WTC11 (cell line): ENCODE data around the gene PDZK1IP1. TPM values are rescaled to one million over a fixed set of nuclear protein-coding genes. Genes with fewer than 3 reads are reported as not detected.

Experiments
- ATAC-seq: fragments of 200-7000 bp; cut with Tn5 transposase; 2 replicates; pipeline ENCODE4 v1.10.0; 2021; ENCODE audit warnings: mild to moderate bottlenecking, moderate library complexity
- CTCF ChIA-PET: fragments of 300-600 bp; sonication (Branson Sonifier 250); formaldehyde crosslinking; loops from one replicate; lab custom pipeline; 2021; ENCODE audit warnings: antibody characterized with exemption; lab: Charles Lee
- POLR2A ChIA-PET: fragments of 350-600 bp; sonication (Branson Sonifier 250); formaldehyde crosslinking; loops from one replicate; lab custom pipeline; 2021; ENCODE audit warnings: antibody characterized with exemption; lab: Charles Lee
- DNase-seq: peaks from one replicate; pipeline ENCODE4 v3.0.0; 2021; ENCODE audit warnings: low spot score
- H3K27ac Mint-ChIP-seq: 2 replicates; pipeline ENCODE4 v1.8.0; 2021; ENCODE audit warnings: mixed read lengths
- H3K27me3 Mint-ChIP-seq: 2 replicates; pipeline ENCODE4 v1.8.0; 2021; ENCODE audit warnings: low read depth, mild to moderate bottlenecking, moderate library complexity, mixed read lengths
- H3K36me3 Mint-ChIP-seq: 2 replicates; pipeline ENCODE4 v1.8.0; 2021; ENCODE audit warnings: mixed read lengths
- H3K4me1 Mint-ChIP-seq: 2 replicates; pipeline ENCODE4 v1.8.0; 2022; ENCODE audit warnings: mixed read lengths
- H3K4me3 Mint-ChIP-seq: 2 replicates; pipeline ENCODE4 v1.8.0; 2021; ENCODE audit warnings: mild to moderate bottlenecking, moderate library complexity, mixed read lengths
- H3K9me3 Mint-ChIP-seq: 2 replicates; pipeline ENCODE4 v1.8.0; 2021; ENCODE audit warnings: mixed read lengths
- CBFB ChIP-seq: sonication (generic); formaldehyde crosslinking; IDR thresholded peaks from 2 replicates; pipeline ENCODE4 v1.8.1; 2022; ENCODE audit warnings: mild to moderate bottlenecking, low read depth, missing genetic modification reagents
- CREM ChIP-seq: sonication (generic); formaldehyde crosslinking; IDR thresholded peaks from 2 replicates; pipeline ENCODE4 v1.8.1; 2022; ENCODE audit warnings: mild to moderate bottlenecking, missing genetic modification reagents, moderate library complexity
- ETV6 ChIP-seq: sonication (generic); formaldehyde crosslinking; IDR thresholded peaks from 2 replicates; pipeline ENCODE4 v1.8.1; 2022; ENCODE audit warnings: mild to moderate bottlenecking, missing genetic modification reagents
- FOXP1 ChIP-seq: sonication (generic); formaldehyde crosslinking; IDR thresholded peaks from 2 replicates; pipeline ENCODE4 v1.8.0; 2022; ENCODE audit warnings: missing genetic modification reagents, mild to moderate bottlenecking, moderate library complexity, borderline replicate concordance
- GTF2I ChIP-seq: fragments of 250-450 bp; sonication (Bioruptor Pico); conservative IDR thresholded peaks from 2 replicates; pipeline ENCODE4 v1.4.0; 2021; ENCODE audit warnings: mild to moderate bottlenecking
- KAT7 ChIP-seq: sonication (generic); formaldehyde crosslinking; IDR thresholded peaks from 2 replicates; pipeline ENCODE4 v1.8.1; 2023; ENCODE audit warnings: missing genetic modification reagents, mild to moderate bottlenecking, borderline replicate concordance
- NR1H2 ChIP-seq: sonication (generic); formaldehyde crosslinking; IDR thresholded peaks from 2 replicates; pipeline ENCODE4 v1.9.0; 2021; ENCODE audit warnings: mild to moderate bottlenecking, moderate library complexity, missing genetic modification reagents
- TEAD1 ChIP-seq: sonication (generic); formaldehyde crosslinking; IDR thresholded peaks from 2 replicates; pipeline ENCODE4 v1.8.0; 2022; ENCODE audit warnings: mild to moderate bottlenecking, missing genetic modification reagents
- ZNF219 ChIP-seq: sonication (generic); formaldehyde crosslinking; IDR thresholded peaks from 2 replicates; pipeline ENCODE4 v1.8.0; 2023; ENCODE audit warnings: missing genetic modification reagents, mild to moderate bottlenecking, borderline replicate concordance
- ZNF317 ChIP-seq: sonication (generic); formaldehyde crosslinking; IDR thresholded peaks from 2 replicates; pipeline ENCODE4 v1.8.1; 2023; ENCODE audit warnings: low read depth, mild to moderate bottlenecking, moderate library complexity, missing genetic modification reagents, borderline replicate concordance
- ZNF396 ChIP-seq: fragments of 250-450 bp; sonication (Bioruptor Pico); IDR thresholded peaks from 2 replicates; pipeline ENCODE4 v1.8.0; 2021; ENCODE audit warnings: mild to moderate bottlenecking, moderate library complexity, borderline replicate concordance
- ZNF671 ChIP-seq: fragments of 250-450 bp; sonication (Bioruptor Pico); IDR thresholded peaks from 2 replicates; pipeline ENCODE4 v1.8.0; 2021; ENCODE audit warnings: mild to moderate bottlenecking
- total RNA-seq: library from RNA; stranded (reverse); gene quantifications from 3 replicates; pipeline ENCODE4 v1.2.3, GENCODE V29; 2021
- TF ChIP-seq, protein P1 (sequence below): sonication (generic); formaldehyde crosslinking; IDR thresholded peaks from 2 replicates; pipeline ENCODE4 v1.8.1; 2022; ENCODE audit warnings: mild to moderate bottlenecking, moderate library complexity, missing genetic modification reagents
- TF ChIP-seq, protein P2 (sequence below): sonication (generic); formaldehyde crosslinking; IDR thresholded peaks from 2 replicates; pipeline ENCODE4 v1.8.0; 2022; ENCODE audit warnings: mild to moderate bottlenecking, missing genetic modification reagents
- TF ChIP-seq, protein P3 (sequence below): sonication (generic); formaldehyde crosslinking; IDR thresholded peaks from 2 replicates; pipeline ENCODE4 v1.8.0; 2022; ENCODE audit warnings: mild to moderate bottlenecking, missing genetic modification reagents
- TF ChIP-seq, protein P4 (sequence below): sonication (generic); formaldehyde crosslinking; IDR thresholded peaks from 2 replicates; pipeline ENCODE4 v1.8.0; 2022; ENCODE audit warnings: missing genetic modification reagents
- TF ChIP-seq, protein P5 (sequence below): sonication (generic); formaldehyde crosslinking; IDR thresholded peaks from 2 replicates; pipeline ENCODE4 v1.8.0; 2023; ENCODE audit warnings: missing genetic modification reagents, mild to moderate bottlenecking, borderline replicate concordance

PDZK1IP1 gene
- total RNA-seq, 1 experiment from 2014 or later = not detected

DNA sequence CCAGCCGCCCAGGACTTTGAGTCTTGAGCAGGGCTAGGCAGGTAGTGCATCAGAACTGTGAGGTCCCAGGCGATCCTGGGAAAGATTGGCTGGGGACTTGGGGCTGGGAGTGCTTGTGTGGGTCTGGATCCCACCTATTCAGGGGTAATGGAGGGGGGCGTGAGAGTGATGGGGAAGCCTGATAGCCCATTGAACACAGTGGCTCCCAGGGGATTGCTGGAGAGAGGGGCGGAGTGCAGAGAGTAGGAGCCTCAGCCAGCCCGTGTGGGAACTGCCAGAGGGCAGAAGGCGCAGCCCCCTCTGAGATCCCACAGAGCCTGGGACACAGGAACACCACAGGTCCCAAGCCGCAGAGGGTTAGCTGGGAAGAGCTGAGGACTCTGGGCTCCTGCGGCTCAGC, 19.3 kb upstream of the PDZK1IP1 start (continued):
- TF ChIP-seq GTF2I (CRISPR knock-in tag) = no peak
- TF ChIP-seq, all 79 proteins: peak for 0

DNA sequence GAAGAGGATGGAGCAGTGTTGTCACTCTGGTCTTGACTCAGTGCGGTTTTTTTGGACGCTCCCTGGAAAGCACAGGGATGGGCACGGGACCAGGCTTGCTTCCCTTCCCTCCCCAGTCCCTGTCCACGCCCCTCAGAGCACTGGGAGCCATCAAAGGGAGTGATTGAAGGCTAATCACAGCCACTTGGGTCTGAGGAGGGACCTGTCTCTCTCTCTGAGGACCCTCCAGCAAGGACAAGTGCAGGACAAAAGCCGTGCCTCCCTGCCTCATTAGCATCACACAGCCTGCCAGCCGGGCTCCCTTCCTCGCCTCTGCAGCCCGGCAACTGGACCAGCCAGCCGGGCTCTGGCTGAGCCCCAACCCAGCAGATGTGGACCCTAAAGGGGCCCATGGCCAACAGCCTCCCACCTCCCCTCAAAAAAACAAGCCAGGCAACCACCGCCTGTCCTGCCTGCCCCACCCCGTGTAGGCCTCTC, 18.6 kb upstream of the PDZK1IP1 start:
- no peak overlapping the region for H3K27ac Mint-ChIP-seq
- H3K27me3 Mint-ChIP-seq = peaks cover 70% of the 10 kb centered on the region
- H3K9me3 Mint-ChIP-seq = no peaks in the 10 kb centered on the region
- peak; percentile 88 for ATAC-seq
- H3K4me3 Mint-ChIP-seq = peak overlapping the region; percentile 52
- ChIA-PET CTCF (interaction anchor here (0.9 to 3.3 kb wide), 3 partner anchors 15 to 230 kb away, joined by 3 to 26 read pairs (median 11); partner anchors contain the start of gene FOXD2), POLR2A (no interaction called here)
- H3K36me3 Mint-ChIP-seq = no peaks in the 10 kb centered on the region
- TF ChIP-seq ETV6 = peak; percentile 89
- TF ChIP-seq, protein P1, sequence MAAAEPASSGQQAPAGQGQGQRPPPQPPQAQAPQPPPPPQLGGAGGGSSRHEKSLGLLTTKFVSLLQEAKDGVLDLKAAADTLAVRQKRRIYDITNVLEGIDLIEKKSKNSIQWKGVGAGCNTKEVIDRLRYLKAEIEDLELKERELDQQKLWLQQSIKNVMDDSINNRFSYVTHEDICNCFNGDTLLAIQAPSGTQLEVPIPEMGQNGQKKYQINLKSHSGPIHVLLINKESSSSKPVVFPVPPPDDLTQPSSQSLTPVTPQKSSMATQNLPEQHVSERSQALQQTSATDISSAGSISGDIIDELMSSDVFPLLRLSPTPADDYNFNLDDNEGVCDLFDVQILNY (CRISPR knock-in tag) = peak; percentile 57; the same call in 1 of the 2 replicates
- TF ChIP-seq KAT7 (CRISPR knock-in tag) = no peak
- TF ChIP-seq, protein P2, sequence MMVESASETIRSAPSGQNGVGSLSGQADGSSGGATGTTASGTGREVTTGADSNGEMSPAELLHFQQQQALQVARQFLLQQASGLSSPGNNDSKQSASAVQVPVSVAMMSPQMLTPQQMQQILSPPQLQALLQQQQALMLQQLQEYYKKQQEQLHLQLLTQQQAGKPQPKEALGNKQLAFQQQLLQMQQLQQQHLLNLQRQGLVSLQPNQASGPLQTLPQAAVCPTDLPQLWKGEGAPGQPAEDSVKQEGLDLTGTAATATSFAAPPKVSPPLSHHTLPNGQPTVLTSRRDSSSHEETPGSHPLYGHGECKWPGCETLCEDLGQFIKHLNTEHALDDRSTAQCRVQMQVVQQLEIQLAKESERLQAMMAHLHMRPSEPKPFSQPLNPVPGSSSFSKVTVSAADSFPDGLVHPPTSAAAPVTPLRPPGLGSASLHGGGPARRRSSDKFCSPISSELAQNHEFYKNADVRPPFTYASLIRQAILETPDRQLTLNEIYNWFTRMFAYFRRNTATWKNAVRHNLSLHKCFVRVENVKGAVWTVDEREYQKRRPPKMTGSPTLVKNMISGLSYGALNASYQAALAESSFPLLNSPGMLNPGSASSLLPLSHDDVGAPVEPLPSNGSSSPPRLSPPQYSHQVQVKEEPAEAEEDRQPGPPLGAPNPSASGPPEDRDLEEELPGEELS (CRISPR knock-in tag) = 0 out of 2 replicates have a peak, but pooled peaks have one; percentile 28
- no peak for TF ChIP-seq ZNF396 (CRISPR knock-in tag)
- TF ChIP-seq, protein P3, sequence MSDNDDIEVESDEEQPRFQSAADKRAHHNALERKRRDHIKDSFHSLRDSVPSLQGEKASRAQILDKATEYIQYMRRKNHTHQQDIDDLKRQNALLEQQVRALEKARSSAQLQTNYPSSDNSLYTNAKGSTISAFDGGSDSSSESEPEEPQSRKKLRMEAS (CRISPR knock-in tag) = 0 out of 2 replicates have a peak, but pooled peaks have one; percentile 21
- peak; percentile 45; the same call in 1 of the 2 replicates for TF ChIP-seq FOXP1
- no peak; the same call in 1 of the 2 replicates for TF ChIP-seq TEAD1 (CRISPR knock-in tag)
- TF ChIP-seq ZNF317 = no peak
- TF ChIP-seq CREM (CRISPR knock-in tag) = 0 out of 2 replicates have a peak, but pooled peaks have one; percentile 44
- TF ChIP-seq, protein P4, sequence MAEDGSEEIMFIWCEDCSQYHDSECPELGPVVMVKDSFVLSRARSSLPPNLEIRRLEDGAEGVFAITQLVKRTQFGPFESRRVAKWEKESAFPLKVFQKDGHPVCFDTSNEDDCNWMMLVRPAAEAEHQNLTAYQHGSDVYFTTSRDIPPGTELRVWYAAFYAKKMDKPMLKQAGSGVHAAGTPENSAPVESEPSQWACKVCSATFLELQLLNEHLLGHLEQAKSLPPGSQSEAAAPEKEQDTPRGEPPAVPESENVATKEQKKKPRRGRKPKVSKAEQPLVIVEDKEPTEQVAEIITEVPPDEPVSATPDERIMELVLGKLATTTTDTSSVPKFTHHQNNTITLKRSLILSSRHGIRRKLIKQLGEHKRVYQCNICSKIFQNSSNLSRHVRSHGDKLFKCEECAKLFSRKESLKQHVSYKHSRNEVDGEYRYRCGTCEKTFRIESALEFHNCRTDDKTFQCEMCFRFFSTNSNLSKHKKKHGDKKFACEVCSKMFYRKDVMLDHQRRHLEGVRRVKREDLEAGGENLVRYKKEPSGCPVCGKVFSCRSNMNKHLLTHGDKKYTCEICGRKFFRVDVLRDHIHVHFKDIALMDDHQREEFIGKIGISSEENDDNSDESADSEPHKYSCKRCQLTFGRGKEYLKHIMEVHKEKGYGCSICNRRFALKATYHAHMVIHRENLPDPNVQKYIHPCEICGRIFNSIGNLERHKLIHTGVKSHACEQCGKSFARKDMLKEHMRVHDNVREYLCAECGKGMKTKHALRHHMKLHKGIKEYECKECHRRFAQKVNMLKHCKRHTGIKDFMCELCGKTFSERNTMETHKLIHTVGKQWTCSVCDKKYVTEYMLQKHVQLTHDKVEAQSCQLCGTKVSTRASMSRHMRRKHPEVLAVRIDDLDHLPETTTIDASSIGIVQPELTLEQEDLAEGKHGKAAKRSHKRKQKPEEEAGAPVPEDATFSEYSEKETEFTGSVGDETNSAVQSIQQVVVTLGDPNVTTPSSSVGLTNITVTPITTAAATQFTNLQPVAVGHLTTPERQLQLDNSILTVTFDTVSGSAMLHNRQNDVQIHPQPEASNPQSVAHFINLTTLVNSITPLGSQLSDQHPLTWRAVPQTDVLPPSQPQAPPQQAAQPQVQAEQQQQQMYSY (CRISPR knock-in tag) = peak; percentile 47
- no peak for TF ChIP-seq ZNF671 (CRISPR knock-in tag)
- TF ChIP-seq ZNF219 (CRISPR knock-in tag) = no peak
- peaks cover 36% of the 10 kb centered on the region for H3K4me1 Mint-ChIP-seq
- DNase-seq = peak; percentile 68

DNA sequence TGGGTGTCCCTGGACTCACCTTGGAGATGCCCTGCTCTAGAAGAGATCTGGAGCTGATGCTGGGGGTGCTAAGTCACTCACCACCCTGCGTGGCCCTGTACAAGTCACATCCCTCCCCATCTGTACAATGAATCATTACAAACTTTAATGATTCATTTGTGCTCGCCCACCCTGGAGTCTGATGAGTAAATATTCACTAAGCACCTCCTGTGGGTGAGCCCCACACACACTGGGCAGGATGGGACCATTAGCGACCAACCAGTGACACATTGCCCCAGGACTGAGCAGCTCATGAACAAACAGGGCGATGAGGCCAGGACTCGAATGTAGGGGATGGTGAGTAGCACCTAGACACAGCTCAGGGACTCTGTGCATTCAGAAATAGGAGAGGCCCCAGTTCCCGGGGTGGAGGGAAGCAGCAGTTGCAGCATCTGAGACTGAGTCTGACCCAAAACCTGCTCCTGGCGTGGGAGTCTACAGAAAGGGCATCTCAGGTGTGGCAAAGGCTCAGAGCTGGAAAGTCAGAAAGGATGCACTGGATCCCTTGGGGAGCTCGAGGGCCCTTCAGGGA, 18.1 kb upstream of the PDZK1IP1 start:
- POLR2A ChIA-PET = no interaction called here
- Mint-ChIP-seq H3K4me3 (peak overlapping the region; percentile 52), H3K27me3 (peaks cover 72% of the 10 kb centered on the region)
- TF ChIP-seq CREM (CRISPR knock-in tag) (no peak), CBFB (no peak), NR1H2 (CRISPR knock-in tag) (no peak)
- TF ChIP-seq, protein P4 (CRISPR knock-in tag) = no peak
- TF ChIP-seq, protein P5, sequence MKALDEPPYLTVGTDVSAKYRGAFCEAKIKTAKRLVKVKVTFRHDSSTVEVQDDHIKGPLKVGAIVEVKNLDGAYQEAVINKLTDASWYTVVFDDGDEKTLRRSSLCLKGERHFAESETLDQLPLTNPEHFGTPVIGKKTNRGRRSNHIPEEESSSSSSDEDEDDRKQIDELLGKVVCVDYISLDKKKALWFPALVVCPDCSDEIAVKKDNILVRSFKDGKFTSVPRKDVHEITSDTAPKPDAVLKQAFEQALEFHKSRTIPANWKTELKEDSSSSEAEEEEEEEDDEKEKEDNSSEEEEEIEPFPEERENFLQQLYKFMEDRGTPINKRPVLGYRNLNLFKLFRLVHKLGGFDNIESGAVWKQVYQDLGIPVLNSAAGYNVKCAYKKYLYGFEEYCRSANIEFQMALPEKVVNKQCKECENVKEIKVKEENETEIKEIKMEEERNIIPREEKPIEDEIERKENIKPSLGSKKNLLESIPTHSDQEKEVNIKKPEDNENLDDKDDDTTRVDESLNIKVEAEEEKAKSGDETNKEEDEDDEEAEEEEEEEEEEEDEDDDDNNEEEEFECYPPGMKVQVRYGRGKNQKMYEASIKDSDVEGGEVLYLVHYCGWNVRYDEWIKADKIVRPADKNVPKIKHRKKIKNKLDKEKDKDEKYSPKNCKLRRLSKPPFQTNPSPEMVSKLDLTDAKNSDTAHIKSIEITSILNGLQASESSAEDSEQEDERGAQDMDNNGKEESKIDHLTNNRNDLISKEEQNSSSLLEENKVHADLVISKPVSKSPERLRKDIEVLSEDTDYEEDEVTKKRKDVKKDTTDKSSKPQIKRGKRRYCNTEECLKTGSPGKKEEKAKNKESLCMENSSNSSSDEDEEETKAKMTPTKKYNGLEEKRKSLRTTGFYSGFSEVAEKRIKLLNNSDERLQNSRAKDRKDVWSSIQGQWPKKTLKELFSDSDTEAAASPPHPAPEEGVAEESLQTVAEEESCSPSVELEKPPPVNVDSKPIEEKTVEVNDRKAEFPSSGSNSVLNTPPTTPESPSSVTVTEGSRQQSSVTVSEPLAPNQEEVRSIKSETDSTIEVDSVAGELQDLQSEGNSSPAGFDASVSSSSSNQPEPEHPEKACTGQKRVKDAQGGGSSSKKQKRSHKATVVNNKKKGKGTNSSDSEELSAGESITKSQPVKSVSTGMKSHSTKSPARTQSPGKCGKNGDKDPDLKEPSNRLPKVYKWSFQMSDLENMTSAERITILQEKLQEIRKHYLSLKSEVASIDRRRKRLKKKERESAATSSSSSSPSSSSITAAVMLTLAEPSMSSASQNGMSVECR (CRISPR knock-in tag) = no peak

More for the DNA sequence above, 18.1 kb upstream of the PDZK1IP1 start:
- H3K27ac Mint-ChIP-seq = no peak overlapping the region
- peaks cover 5% of the 10 kb centered on the region for H3K9me3 Mint-ChIP-seq
- DNase-seq = no peak
- peaks cover 36% of the 10 kb centered on the region for H3K4me1 Mint-ChIP-seq
- CTCF ChIA-PET = interaction anchor here (0.6 to 3.3 kb wide), 5 partner anchors 14 to 230 kb away, joined by 3 to 26 read pairs (median 3); partner anchors contain the start of gene FOXD2
- no peaks in the 10 kb centered on the region for H3K36me3 Mint-ChIP-seq
- ATAC-seq = peak; percentile 2; the same call in 1 of the 2 replicates
